K562 (cell line): Measurements from ENCODE around the gene RPL22L1. TPM values are rescaled to one million over a fixed set of nuclear protein-coding genes. Genes with fewer than 3 reads are reported as not detected.

ENCODE experiments used
- BCLAF1 ChIP-seq, 2 experiments: fragments of 450-650 bp in 1 of 2; IDR thresholded peaks; 2 replicates each; pipeline ENCODE4 v1.6.1; 2011 to 2017; ENCODE audit warnings: low read depth in 2 of 2, antibody characterized with exemption in 1 of 2, borderline replicate concordance in 1 of 2, low read length in 1 of 2, mild to moderate bottlenecking in 1 of 2, mixed read lengths in 1 of 2; ENCODE audit not compliant: control insufficient read depth in 1 of 2
- BRD9 ChIP-seq: fragments of 450-650 bp; IDR thresholded peaks from 2 replicates; pipeline ENCODE4 v1.6.1; 2018; ENCODE audit warnings: low read depth; ENCODE audit not compliant: partially characterized antibody
- DMBX1 ChIP-seq: fragments of 250-450 bp; sonication (Bioruptor Pico); IDR thresholded peaks from 2 replicates; pipeline ENCODE4 v1.8.0; 2022; ENCODE audit warnings: inconsistent platforms, mild to moderate bottlenecking, moderate library complexity, borderline replicate concordance
- HDGF ChIP-seq: fragments of 450-650 bp; IDR thresholded peaks from 2 replicates; pipeline ENCODE4 v1.6.1; 2016
- HNRNPUL1 ChIP-seq: fragments of 200-400 bp; formaldehyde crosslinking; IDR thresholded peaks from 2 replicates; pipeline ENCODE4 v1.6.1; 2017; ENCODE audit warnings: low read length
- KLF10 ChIP-seq: fragments of 250-450 bp; sonication (Bioruptor Pico); IDR thresholded peaks from 2 replicates; pipeline ENCODE4 v1.6.1; 2021; ENCODE audit warnings: matching md5 sums
- NCOR1 ChIP-seq: fragments of 450-650 bp; IDR thresholded peaks from 2 replicates; pipeline ENCODE4 v1.6.1; 2016; ENCODE audit warnings: mild to moderate bottlenecking, moderate library complexity
- POLR2A ChIP-seq: fragments of 450-650 bp; conservative IDR thresholded peaks from 2 replicates; pipeline ENCODE4 v1.6.1; 2016
- RCOR1 ChIP-seq, 2 experiments: IDR thresholded peaks; 2 replicates each; pipeline ENCODE4 v1.6.1; 2012; ENCODE audit warnings: low read depth in 2 of 2, low read length in 2 of 2, borderline replicate concordance in 1 of 2, improper control_type of control experiment in 1 of 2
- SMAD4 ChIP-seq: fragments of 250-450 bp; sonication (Bioruptor Pico); conservative IDR thresholded peaks from 2 replicates; pipeline ENCODE4 v1.8.0; 2021; ENCODE audit warnings: inconsistent platforms, mild to moderate bottlenecking, moderate library complexity
- SOX6 ChIP-seq: fragments of 450-650 bp; IDR thresholded peaks from 2 replicates; pipeline ENCODE4 v1.6.1; 2014; ENCODE audit warnings: mild to moderate bottlenecking
- TOE1 ChIP-seq, 2 experiments: fragments of 450-650 bp in 1 of 2; sonication (generic) in 1 of 2; formaldehyde crosslinking in 1 of 2; IDR thresholded peaks; 2 replicates each; pipeline versions ENCODE4 v1.7.1 to v1.8.0; 2016 to 2022; ENCODE audit warnings: borderline replicate concordance in 2 of 2, mild to moderate bottlenecking in 2 of 2, antibody characterized with exemption in 1 of 2, inconsistent platforms in 1 of 2, low read depth in 1 of 2, missing genetic modification reagents in 1 of 2, moderate library complexity in 1 of 2
- XRCC4 ChIP-seq: IDR thresholded peaks from one replicate; pipeline ENCODE4 v1.6.1; 2011; ENCODE audit not compliant: insufficient read depth, insufficient read length; ENCODE audit errors: extremely low read depth
- ZNF232 ChIP-seq: sonication (generic); formaldehyde crosslinking; IDR thresholded peaks from 2 replicates; pipeline ENCODE4 v1.8.0; 2022; ENCODE audit warnings: mild to moderate bottlenecking, missing genetic modification reagents
- ZNF449 ChIP-seq: fragments of 250-450 bp; sonication (Bioruptor Pico); IDR thresholded peaks from 2 replicates; pipeline ENCODE4 v1.8.0; 2022; ENCODE audit warnings: moderate library complexity, mild to moderate bottlenecking, inconsistent platforms
- ZNF609 ChIP-seq: sonication (generic); formaldehyde crosslinking; IDR thresholded peaks from 2 replicates; pipeline ENCODE4 v1.8.1; 2023; ENCODE audit warnings: missing genetic modification reagents, mild to moderate bottlenecking, borderline replicate concordance
- ZNF77 ChIP-seq: fragments of 250-450 bp; sonication (Bioruptor Pico); IDR thresholded peaks from 2 replicates; pipeline ENCODE4 v1.5.0; 2020
- polyA plus RNA-seq, 8 experiments: library from polyadenylated mRNA; depleted of rRNA in 4 of 8; stranded (reverse) in 5 of 8; unstranded in 3 of 8; fragments of >200 nt; fragmentation: Nextera tagmentation in 2 of 8; fragmentation: Illumina TruSeq in 1 of 8; extraction: Ambion mirVana in 2 of 8; extraction: Trizol in 1 of 8; gene quantifications; 2 replicates each; pipeline versions ENCODE4 v1.2.1 to v1.2.3, GENCODE V29; 2011 to 2014; ENCODE audit warnings: inconsistent platforms in 1 of 8, missing spikeins in 1 of 8
- total RNA-seq, 7 experiments: library from RNA; depleted of rRNA in 6 of 7; stranded (reverse); fragments of >200 nt in 6 of 7; fragmentation: Illumina TruSeq in 2 of 7; extraction: Trizol in 2 of 7; gene quantifications; 2 replicates each; pipeline versions ENCODE4 v1.2.1 to v1.2.3, GENCODE V29; 2011 to 2021; ENCODE audit warnings: low replicate concordance in 1 of 7

The RPL22L1 gene
- total and polyA plus RNA-seq, 9 of the 15 experiments (the other 6 are each of a cell fraction or from before 2014, with no cell fraction given) = 53.9 to 198 (median 108) TPM

GRCh38 chr3:170869645-170870593 is at the start of gene RPL22L1 (continued):
- TF ChIP-seq TOE1 (IDR thresholded peaks at IDR 0.05; ENCODE audit: borderline replicate concordance) (0 out of 2 replicates have a peak, but pooled peaks have one; percentile 47), TOE1 (CRISPR knock-in tag; IDR thresholded peaks at IDR 0.05; ENCODE audit: borderline replicate concordance, low read depth) (0 out of 2 replicates have a peak, but pooled peaks have one; percentile 59), XRCC4 (no peak), ZNF449 (CRISPR knock-in tag) (no peak), SMAD4 (CRISPR knock-in tag) (no peak), KLF10 (no peak), NCOR1 (0 out of 2 replicates have a peak, but pooled peaks have one; percentile 24), ZNF77 (no peak), ZNF232 (CRISPR knock-in tag) (peak; percentile 85), DMBX1 (peak; percentile 34; the same call in 1 of the 2 replicates), SOX6 (peak; percentile 69), BCLAF1 (IDR thresholded peaks at IDR 0.05; ENCODE audit: borderline replicate concordance in 1 of 2, control insufficient read depth in 1 of 2, low read depth in 2 of 2, low read length in 1 of 2) (0 out of 4 replicates have a peak, but pooled peaks of 1 of the 2 experiments have one; percentile 43), HNRNPUL1 (no peak), POLR2A (peak; percentile 100), RCOR1 (IDR thresholded peaks at IDR 0.05; ENCODE audit: borderline replicate concordance in 1 of 2, low read depth in 2 of 2, low read length in 2 of 2) (peak in 1 of 2 experiments; percentile 75; a peak in 2 of 4 replicates), BRD9 (peak; percentile 85), ZNF609 (CRISPR knock-in tag) (peak; percentile 95; the same call in 1 of the 2 replicates), HDGF (no peak)
